ENCODE results near the gene GRIK3.

DNA sequence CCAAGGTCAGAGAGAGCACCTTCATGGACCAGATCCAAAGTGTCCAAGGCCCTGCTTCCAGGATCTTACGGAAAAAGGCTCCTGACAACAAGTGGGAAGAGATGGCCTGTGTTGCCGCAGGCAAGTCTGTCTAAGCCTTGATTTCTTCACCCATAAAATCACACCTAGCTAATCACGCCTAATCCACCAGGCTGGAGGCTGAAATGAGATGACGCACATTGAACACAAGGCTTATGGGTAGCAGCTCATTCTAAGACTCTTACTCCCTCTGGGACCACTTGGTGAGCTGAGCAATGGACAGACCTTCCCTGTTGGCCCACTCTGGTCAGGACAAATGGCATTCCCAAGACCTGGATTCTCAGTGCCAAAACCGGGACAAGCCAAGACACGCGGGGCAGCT is 38.2 kb downstream of the GRIK3 start:
- no peak for TF ChIP-seq CTCF (conservative IDR thresholded peaks at IDR 0.05; ENCODE audit: low read length)
- TF ChIP-seq EZH2phosphoT487 (IDR thresholded peaks at IDR 0.05; ENCODE audit: borderline replicate concordance, low read depth, low read length): no peak

All from OCI-LY7 (cell line).